ENCODE results near the gene TRIM28.

Gene TRIM28

GRCh38 chr19:58552655-58553054 is 8.8 kb downstream of the TRIM28 start:
- H3K9ac ChIP-seq (ENCODE audit: insufficient read length, low read depth), result no peak overlapping the region
- no peak overlapping the region for H3K4me3 ChIP-seq (ENCODE audit: insufficient read length, low read depth)
- no peak for TF ChIP-seq SUZ12 (IDR thresholded peaks at IDR 0.05; ENCODE audit: extremely low read depth, insufficient read depth, insufficient read length)
- TF ChIP-seq ZNF274 (IDR thresholded peaks at IDR 0.05; ENCODE audit: low read depth, low read length), result no peak
- no peak for TF ChIP-seq YY1 (IDR thresholded peaks at IDR 0.05; ENCODE audit: insufficient read depth, insufficient read length)
- no peaks in the 10 kb centered on the region for H3K9me3 ChIP-seq (ENCODE audit: insufficient read depth, low read length)
- no peaks in the 10 kb centered on the region for H3K27me3 ChIP-seq (ENCODE audit: insufficient read depth, insufficient read length)
- no peaks in the 10 kb centered on the region for H3K4me1 ChIP-seq (ENCODE audit: insufficient read depth, insufficient read length)
- peaks cover 73% of the 10 kb centered on the region for H3K36me3 ChIP-seq (ENCODE audit: insufficient read depth, insufficient read length, low read length)
- DNase-seq (ENCODE audit: low read depth, low spot score), result no peak

DNA sequence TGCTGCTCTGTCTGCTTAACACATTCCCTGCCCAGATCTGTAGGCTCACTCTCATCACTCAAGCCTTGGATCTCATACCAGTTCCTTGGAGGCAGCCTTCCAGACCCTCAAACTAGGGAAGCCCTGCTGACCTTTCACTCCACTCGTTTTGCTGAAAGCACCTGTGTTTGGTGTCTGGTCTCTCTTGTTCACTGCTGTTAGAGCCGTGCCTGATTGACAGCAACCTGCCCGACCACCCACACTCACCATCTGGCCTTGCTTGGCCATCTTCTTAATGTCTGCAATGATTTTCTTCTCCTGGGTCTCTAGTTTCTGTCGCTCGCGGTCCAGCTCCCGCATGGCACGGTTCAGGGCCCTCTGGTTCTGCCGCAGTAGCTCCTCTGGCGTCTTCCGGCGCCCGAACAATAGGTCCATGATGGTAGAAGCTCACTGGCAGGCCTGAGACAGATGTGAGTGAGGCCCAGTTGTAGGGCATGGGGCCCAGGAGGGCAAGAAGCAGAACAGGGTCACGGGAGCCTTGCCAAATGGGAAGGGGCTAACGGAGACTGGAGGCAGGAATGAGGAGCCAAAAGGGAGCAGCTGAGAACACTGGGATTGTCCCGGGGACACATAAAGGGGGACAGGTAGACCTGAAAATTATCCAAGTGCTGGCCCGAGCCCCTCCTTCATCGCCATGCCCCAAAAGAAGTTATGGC is 10.1 kb downstream of the TRIM28 start:
- Histone ChIP-seq H3K4me3 (ENCODE audit: insufficient read length, low read depth) (peak overlapping the region; percentile 87), H3K4me1 (ENCODE audit: insufficient read depth, insufficient read length) (no peaks in the 10 kb centered on the region), H3K36me3 (ENCODE audit: insufficient read depth, insufficient read length, low read length) (peaks cover 61% of the 10 kb centered on the region)

GRCh38 chr19:58554494-58555368 is 10.9 kb downstream of the TRIM28 start, which contains the start of gene CHMP2A:
CHMP2A (minus strand) TSS chr19:58555105; CDS start chr19:58554212, 893 bp downstream.
- peak within 1 kb of the TSS; percentile 87 for H3K4me3 ChIP-seq (ENCODE audit: insufficient read length, low read depth)
- TF ChIP-seq YY1 (IDR thresholded peaks at IDR 0.05; ENCODE audit: insufficient read depth, insufficient read length) (no peak), SUZ12 (IDR thresholded peaks at IDR 0.05; ENCODE audit: extremely low read depth, insufficient read depth, insufficient read length) (no peak), ZNF274 (IDR thresholded peaks at IDR 0.05; ENCODE audit: low read depth, low read length) (no peak)
- no peaks in the 10 kb centered on the region for H3K9me3 ChIP-seq (ENCODE audit: insufficient read depth, low read length)
- H3K9ac ChIP-seq (ENCODE audit: insufficient read length, low read depth), result peak within 1 kb of the TSS; percentile 96
- no peaks in the 10 kb centered on the region for H3K27me3 ChIP-seq (ENCODE audit: insufficient read depth, insufficient read length)
- H3K4me1 ChIP-seq (ENCODE audit: insufficient read depth, insufficient read length), result no peaks in the 10 kb centered on the region
- peaks cover 53% of the 10 kb centered on the region for H3K36me3 ChIP-seq (ENCODE audit: insufficient read depth, insufficient read length, low read length)
- peak; percentile 86 for DNase-seq (ENCODE audit: low read depth, low spot score)

More for the DNA sequence above, 10.1 kb downstream of the TRIM28 start:
- no peaks in the 10 kb centered on the region for H3K27me3 ChIP-seq (ENCODE audit: insufficient read depth, insufficient read length)
- no peak for TF ChIP-seq SUZ12 (IDR thresholded peaks at IDR 0.05; ENCODE audit: extremely low read depth, insufficient read depth, insufficient read length)
- TF ChIP-seq YY1 (IDR thresholded peaks at IDR 0.05; ENCODE audit: insufficient read depth, insufficient read length), result no peak
- TF ChIP-seq ZNF274 (IDR thresholded peaks at IDR 0.05; ENCODE audit: low read depth, low read length), result no peak
- DNase-seq (ENCODE audit: low read depth, low spot score), result no peak
- peak overlapping the region; percentile 96 for H3K9ac ChIP-seq (ENCODE audit: insufficient read length, low read depth)
- H3K9me3 ChIP-seq (ENCODE audit: insufficient read depth, low read length), result no peaks in the 10 kb centered on the region

GRCh38 chr19:58555369-58555885 is 11.6 kb downstream of the TRIM28 start:
- no peaks in the 10 kb centered on the region for H3K4me1 ChIP-seq (ENCODE audit: insufficient read depth, insufficient read length)
- H3K36me3 ChIP-seq (ENCODE audit: insufficient read depth, insufficient read length, low read length), result peaks cover 49% of the 10 kb centered on the region
- no peaks in the 10 kb centered on the region for H3K27me3 ChIP-seq (ENCODE audit: insufficient read depth, insufficient read length)
- no peak for DNase-seq (ENCODE audit: low read depth, low spot score)
- TF ChIP-seq YY1 (IDR thresholded peaks at IDR 0.05; ENCODE audit: insufficient read depth, insufficient read length) (no peak), SUZ12 (IDR thresholded peaks at IDR 0.05; ENCODE audit: extremely low read depth, insufficient read depth, insufficient read length) (no peak), ZNF274 (IDR thresholded peaks at IDR 0.05; ENCODE audit: low read depth, low read length) (no peak)
- H3K4me3 ChIP-seq (ENCODE audit: insufficient read length, low read depth), result peak overlapping the region; percentile 87
- no peaks in the 10 kb centered on the region for H3K9me3 ChIP-seq (ENCODE audit: insufficient read depth, low read length)
- H3K9ac ChIP-seq (ENCODE audit: insufficient read length, low read depth), result peak overlapping the region; percentile 80

GRCh38 chr19:58555920-58556621 is 12.2 kb downstream of the TRIM28 start:
- no peak for DNase-seq (ENCODE audit: low read depth, low spot score)
- Histone ChIP-seq H3K36me3 (ENCODE audit: insufficient read depth, insufficient read length, low read length) (peaks cover 46% of the 10 kb centered on the region), H3K4me1 (ENCODE audit: insufficient read depth, insufficient read length) (no peaks in the 10 kb centered on the region), H3K9me3 (ENCODE audit: insufficient read depth, low read length) (no peaks in the 10 kb centered on the region), H3K27me3 (ENCODE audit: insufficient read depth, insufficient read length) (no peaks in the 10 kb centered on the region), H3K4me3 (ENCODE audit: insufficient read length, low read depth) (no peak overlapping the region), H3K9ac (ENCODE audit: insufficient read length, low read depth) (no peak overlapping the region)
- TF ChIP-seq YY1 (IDR thresholded peaks at IDR 0.05; ENCODE audit: insufficient read depth, insufficient read length) (no peak), SUZ12 (IDR thresholded peaks at IDR 0.05; ENCODE audit: extremely low read depth, insufficient read depth, insufficient read length) (no peak), ZNF274 (IDR thresholded peaks at IDR 0.05; ENCODE audit: low read depth, low read length) (no peak)

- Histone ChIP-seq H3K36me3 (ENCODE audit: insufficient read depth, insufficient read length, low read length) (peaks cover 43% of the 10 kb centered on the region), H3K4me1 (ENCODE audit: insufficient read depth, insufficient read length) (no peaks in the 10 kb centered on the region)
Measured at GRCh38 chr19:58556622-58557220, 12.9 kb downstream of the TRIM28 start.

More at GRCh38 chr19:58556622-58557220, 12.9 kb downstream of the TRIM28 start:
- Histone ChIP-seq H3K4me3 (ENCODE audit: insufficient read length, low read depth) (peak overlapping the region; percentile 50), H3K9ac (ENCODE audit: insufficient read length, low read depth) (peak overlapping the region; percentile 50), H3K9me3 (ENCODE audit: insufficient read depth, low read length) (no peaks in the 10 kb centered on the region), H3K27me3 (ENCODE audit: insufficient read depth, insufficient read length) (no peaks in the 10 kb centered on the region)
- no peak for TF ChIP-seq SUZ12 (IDR thresholded peaks at IDR 0.05; ENCODE audit: extremely low read depth, insufficient read depth, insufficient read length)
- no peak for TF ChIP-seq YY1 (IDR thresholded peaks at IDR 0.05; ENCODE audit: insufficient read depth, insufficient read length)
- no peak for TF ChIP-seq ZNF274 (IDR thresholded peaks at IDR 0.05; ENCODE audit: low read depth, low read length)
- DNase-seq (ENCODE audit: low read depth, low spot score), result no peak

All from NT2/D1 (cell line).